ENCODE results near the gene CSH2.
"Not testable (repeated sequence)": the region's sequence is repeated elsewhere in the genome, so short reads cannot be mapped to it uniquely, and the experiment has no call there.

CSH2 gene

DNA sequence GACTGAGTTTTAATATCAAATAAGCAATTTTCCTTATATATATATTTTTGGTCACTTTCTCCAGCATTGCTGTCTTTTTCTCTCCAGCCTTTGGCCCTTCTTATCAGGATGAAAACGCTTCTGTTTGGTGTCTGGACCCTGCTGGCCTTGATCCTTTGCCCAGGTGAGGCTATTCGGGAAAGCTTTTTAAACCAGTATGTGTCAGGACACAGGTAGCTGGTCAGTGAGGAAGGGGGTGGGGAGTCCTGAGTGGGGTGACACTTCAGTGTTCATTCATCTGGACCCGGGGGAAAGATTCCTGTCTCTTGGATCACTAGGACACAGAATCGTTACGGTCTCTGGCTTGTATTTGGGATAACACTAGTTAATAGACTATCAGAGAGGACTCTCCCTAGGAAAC is 18.8 kb downstream of the CSH2 start:
- DNase-seq: no peak

DNA sequence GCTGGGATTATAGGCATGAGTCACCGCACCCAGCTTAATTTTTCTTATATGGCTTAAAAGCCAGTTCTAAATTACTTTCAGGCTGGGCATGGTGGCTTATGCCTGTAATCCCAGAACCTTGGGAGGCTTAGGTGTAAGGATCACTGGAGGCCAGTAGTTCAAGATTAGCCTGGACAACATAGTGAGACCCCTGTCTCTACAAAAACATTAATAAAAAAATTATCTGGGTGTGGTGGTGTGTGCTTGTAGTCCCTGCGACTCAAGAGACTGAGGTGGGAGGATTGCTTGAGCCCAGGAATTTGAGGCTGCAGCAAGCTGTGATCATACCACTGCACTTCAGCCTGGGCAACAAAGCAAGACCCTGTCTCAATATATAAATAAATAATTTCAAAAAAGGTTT is 20.2 kb downstream of the CSH2 start:
- no peak for DNase-seq

- no peak for DNase-seq
Observed at GRCh38 chr17:63850401-63850800, 23.1 kb downstream of the CSH2 start.

DNA sequence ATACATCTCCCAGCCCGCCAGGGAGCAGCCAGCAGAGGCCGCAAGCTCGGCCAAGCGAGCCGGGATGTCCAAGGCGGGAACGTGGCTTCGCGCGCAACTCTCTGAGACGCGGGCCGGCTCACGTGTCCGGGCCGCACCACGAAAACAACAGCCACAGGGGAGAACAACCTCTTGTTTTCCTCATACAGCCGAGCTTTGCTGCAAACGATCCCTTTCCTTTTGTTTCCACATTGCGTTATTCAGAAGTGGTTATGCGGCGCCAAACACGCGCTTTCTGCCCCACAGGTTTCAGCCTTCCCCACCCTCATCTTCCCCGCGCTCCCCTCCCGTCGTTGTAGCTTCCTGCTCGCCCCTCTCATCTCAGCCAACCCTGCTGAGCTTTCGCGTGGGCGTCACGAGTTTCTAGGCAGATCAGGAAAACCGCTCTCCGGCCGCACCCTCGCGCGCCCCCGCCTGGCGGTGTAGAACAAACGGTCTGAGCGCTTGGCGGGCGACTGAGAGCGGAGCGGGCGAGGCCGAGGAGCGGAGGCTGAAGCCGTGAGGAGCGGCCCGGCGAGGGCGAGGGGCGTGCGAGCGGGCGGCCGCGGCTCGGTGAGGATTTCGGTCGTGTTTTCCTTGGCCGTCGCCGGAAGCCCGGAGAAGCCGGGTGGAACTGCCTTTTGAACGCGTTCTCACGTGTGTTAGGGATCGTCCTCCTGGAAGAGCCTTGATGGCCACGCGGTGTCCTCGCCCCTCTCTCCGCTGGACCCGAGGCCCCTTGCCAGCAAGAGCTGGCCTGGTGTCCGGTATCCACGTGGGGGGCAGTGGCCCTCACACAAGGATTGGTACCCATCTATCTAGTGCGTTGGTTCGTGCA is 24.4 kb downstream of the CSH2 start:
- no peak for DNase-seq

GRCh38 chr17:63847525-63848249 is 25.8 kb downstream of the CSH2 start:
- DNase-seq: no peak

DNA sequence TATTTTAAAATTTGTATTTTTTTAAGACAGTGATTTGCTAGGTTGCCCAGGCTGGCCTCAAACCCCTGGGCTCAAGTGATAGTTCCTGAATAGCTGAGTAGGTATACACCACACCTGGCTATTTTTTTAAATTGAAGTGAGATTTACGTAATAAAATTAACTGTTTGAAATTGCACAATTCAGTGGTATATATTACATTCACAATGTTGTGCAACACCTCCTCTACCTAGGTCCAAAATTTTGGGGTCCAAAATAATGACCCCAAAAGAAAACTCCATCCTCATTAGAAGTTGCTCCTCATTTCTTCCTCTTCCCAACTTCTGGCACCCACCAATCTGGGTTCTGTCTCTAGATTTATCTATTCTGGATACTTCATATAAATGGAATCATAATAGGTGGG is 28.0 kb downstream of the CSH2 start:
- no peak for DNase-seq

GRCh38 chr17:63843910-63844677 is 29.4 kb downstream of the CSH2 start:
- DNase-seq: no peak

DNA sequence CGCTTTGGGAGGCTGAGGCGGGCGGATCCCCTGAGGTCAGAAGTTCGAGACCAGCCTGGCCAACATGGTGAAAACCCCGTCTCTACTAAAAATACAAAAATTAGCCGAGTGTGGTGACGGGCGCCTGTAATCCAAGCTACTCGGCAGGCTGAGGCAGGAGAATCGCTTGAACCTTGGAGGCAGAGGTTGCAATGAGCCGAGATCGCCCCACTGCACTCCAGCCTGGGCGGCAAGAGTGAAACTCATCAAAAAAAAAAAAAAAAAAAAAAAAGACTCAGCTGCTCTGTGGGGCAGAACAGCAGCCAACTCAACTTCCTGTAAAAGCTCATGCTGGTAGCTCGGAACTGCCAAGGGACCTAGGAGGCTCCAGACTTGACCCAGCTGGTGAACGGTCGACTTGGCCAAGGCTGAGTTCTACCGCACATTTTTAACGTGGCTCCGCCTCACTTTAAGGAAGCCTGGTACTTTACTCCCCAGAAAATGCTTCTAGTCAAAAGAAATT is 30.0 kb downstream of the CSH2 start:
- DNase-seq: not testable (repeated sequence)

- DNase-seq: peak; percentile 91
Observed at GRCh38 chr17:63842540-63843386, 30.7 kb downstream of the CSH2 start, which contains the start of gene SMARCD2. TSS of gene SMARCD2 (minus strand) at chr17:63842685. CDS start at chr17:63842674, 11 bp downstream.

GRCh38 chr17:63842173-63842539 is 31.3 kb downstream of the CSH2 start:
- no peak for DNase-seq

- DNase-seq: no peak
Observed at GRCh38 chr17:63841350-63842172, 31.9 kb downstream of the CSH2 start.

- no peak for DNase-seq
Observed at GRCh38 chr17:63840591-63841349, 32.7 kb downstream of the CSH2 start.

DNA sequence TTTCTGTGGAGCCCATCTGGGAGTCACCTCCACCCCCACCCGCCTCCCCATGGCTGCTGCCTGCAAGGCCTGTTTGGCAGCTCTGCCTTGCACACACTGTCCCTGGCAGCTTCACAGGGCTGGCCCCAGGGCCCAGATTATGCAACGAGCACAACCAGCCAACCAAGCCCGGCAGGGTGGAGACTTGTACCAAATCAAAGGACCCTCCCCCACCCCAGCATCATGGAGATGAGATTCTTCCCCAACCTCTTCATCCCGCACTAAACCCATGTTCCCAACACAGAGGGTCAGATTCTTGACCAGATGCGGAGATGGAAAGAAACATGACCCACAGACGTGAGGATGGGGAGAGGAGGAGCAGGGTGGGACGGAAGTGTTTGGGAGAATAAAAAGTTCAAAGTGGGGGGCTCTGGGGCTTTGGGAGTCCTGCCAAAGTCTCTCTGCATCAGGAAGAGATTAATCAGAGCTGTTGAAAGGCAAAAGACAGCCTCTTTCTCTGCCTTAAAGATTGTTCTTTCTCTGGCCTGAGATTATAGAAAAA is 34.8 kb downstream of the CSH2 start:
- DNase-seq: no peak

- no peak for DNase-seq
Observed at GRCh38 chr17:63837962-63838600, 35.4 kb downstream of the CSH2 start.

GRCh38 chr17:63837480-63837879 is 36.0 kb downstream of the CSH2 start:
- no peak for DNase-seq

DNA sequence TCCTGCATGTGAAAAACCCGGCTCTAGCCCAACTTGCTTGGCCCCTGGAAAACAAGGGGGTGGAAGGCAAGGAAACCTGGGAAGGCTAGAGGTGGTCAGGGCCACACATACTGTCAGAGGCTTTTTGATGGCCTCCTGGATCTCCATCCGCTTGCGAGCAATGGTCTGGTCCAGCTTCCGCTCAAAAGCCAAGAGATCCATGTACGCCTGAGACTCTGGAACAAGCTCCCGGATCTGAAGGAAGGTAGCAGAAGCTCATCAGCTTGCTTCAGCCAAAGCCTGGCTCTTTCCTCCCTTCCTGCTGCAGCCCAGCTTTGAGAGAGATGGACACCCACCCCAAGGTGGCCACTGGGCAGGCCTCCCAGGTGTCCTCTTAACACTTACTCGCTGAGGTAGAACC is 36.7 kb downstream of the CSH2 start:
- DNase-seq: no peak

DNA sequence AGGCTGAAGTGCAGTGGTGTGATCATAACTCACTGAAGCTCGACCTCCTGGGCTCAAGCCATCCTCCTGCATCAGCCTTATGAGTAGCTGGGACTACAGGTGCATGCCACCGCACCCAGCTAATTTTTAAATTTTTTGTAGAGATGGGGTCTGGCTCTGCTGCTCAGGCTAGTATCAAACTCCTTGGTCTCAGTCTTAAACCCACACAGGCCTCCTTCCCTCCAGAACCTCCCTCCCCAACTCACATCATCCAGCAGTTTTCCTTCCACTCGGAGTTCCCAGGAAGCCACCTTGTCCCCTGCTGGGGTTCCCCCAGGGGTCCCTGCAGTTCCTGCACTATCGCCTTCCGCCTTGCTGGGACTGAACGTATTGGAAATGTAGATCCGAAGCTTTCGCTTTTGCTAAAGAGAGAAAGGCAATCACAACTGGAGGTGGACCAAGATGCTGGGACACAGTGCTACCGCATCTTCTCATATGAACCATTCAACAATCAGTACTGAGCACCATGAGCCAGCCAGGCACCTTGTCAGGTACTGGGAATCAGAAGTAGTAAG is 38.2 kb downstream of the CSH2 start:
- DNase-seq: no peak

GRCh38 chr17:63834431-63835166 is 38.9 kb downstream of the CSH2 start:
- DNase-seq: peak; percentile 41

All from NCI-H1048 (cell line).